ENCODE data around the gene TNFRSF19.

DNA sequence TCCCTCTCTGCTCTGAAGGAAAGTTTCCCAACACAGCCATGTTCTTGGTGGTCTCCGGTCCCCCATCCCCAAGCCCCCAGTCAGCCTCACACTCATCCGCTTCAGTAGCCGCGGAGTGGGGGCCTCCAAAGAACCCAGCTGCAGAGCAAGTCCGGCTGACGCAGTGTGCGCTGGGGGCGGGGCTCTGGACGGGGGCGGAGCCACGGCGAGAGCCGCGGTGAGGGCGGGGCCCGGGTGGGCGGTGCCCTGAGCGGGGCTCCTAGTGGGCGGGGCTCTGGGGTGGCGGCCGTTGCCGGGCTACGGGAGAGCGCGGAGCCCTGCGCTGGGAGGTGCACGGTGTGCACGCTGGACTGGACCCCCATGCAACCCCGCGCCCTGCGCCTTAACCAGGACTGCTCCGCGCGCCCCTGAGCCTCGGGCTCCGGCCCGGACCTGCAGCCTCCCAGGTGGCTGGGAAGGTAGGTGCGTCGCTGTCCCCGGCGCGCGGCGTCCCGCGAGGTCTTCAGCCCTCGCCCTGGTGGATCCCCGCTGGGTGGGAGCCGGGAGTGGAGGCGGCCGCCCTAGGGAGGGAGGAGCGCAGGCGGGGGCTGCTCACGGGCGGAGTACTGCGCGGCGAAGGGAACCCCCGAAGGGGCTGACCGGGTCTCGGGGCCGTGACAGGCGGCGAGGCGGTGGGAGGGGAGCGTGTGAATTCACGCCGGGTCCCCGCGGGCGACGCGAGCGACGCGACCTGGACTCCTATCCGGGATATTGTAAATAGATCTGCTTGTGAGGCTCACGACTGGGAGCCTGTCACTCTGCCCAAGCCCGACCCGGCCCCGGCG is 9.1 kb downstream of the TNFRSF19 start:
- TF ChIP-seq CTCF (IDR thresholded peaks at IDR 0.05) (no peak), POLR2A (IDR thresholded peaks at IDR 0.05) (peak; percentile 15 to 67 (median 60))

All from body of pancreas (tissue), 4 donors.